ENCODE results near the gene DNAJA3.
"Not testable (repeated sequence)": the region's sequence is repeated elsewhere in the genome, so short reads cannot be mapped to it uniquely, and the experiment has no call there.

Gene DNAJA3

GRCh38 chr16:4387781-4388180, 37.9 kb upstream of the DNAJA3 start:
- no peak for DNase-seq (ENCODE audit: low spot score)

- DNase-seq (ENCODE audit: low spot score), result no peak
Measured at GRCh38 chr16:4388271-4389021, 37.2 kb upstream of the DNAJA3 start.

GRCh38 chr16:4389051-4389955, 36.4 kb upstream of the DNAJA3 start:
- no peak for DNase-seq (ENCODE audit: low spot score)

DNA sequence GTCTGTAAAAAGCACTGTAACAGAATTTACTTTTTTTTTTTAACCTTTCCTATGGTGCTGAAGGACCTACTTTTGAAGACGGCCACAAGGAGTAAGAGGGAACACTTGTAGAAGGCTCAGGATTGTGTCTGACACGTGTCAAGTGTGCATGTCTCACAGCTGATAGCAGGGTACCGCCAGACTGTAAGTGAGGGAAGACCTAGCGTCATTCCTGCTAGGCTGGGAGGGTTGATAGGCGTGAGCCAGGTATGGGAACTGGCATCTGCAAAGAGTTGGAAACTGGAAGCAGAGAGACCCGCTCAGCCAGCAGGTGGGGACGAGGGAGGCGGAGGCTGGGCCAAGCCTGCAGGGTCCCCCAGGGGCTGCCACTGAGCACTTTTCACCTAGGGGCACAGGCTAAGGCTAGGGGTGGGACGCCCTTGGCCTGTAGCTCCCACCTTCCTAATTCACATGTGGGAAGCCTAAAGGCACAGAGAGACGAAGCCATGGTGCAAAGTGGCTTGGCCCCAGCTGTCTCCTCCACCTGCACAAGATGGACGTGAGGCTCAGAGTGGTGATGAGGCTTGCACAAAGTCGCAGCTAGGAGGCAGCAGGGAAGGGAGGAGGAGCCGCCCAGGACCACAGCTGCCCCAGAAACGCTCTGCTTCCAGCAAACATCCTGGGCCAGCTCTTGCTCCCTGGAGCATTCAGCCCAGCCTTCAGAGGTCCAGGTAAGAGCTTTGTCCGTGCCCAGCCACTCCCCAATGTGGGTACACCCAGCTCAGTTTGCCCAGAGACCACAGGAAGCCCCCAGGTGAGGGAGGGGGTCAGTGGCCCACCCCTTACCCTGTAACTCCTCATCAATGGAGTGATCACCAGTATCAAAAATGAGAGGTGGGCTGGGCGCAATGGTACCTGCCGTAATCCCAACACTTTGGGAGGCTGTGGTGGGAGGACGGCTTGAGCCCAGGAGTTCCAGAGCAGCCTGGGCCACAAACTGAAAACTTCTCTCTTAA, 35.1 kb upstream of the DNAJA3 start:
- no peak for DNase-seq (ENCODE audit: low spot score)

GRCh38 chr16:4391631-4392381, 33.9 kb upstream of the DNAJA3 start:
- DNase-seq (ENCODE audit: low spot score), result no peak

- DNase-seq (ENCODE audit: low spot score), result no peak
Measured at GRCh38 chr16:4392382-4393239, 33.1 kb upstream of the DNAJA3 start.

GRCh38 chr16:4393240-4393600, 32.4 kb upstream of the DNAJA3 start:
- no peak for DNase-seq (ENCODE audit: low spot score)

DNA sequence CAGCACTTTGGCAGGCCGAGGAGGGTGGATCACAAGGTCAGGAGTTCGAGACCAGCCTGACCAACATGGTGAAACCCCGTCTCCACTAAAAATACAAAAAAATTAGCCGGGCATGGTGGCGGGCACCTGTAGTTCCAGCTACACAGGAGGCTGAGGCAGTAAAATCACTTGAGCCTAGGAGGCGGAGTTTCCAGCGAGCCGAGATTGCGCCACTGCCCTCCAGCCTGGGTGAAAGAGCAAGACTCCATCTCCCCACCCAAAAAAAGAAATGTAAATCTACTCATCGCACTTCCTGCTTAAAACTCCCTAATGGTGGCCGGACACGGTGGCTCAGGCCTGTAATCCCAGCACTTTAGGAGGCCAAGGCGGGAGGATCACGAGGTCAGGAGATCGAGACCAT, 31.8 kb upstream of the DNAJA3 start:
- DNase-seq (ENCODE audit: low spot score), result not testable (repeated sequence)

DNA sequence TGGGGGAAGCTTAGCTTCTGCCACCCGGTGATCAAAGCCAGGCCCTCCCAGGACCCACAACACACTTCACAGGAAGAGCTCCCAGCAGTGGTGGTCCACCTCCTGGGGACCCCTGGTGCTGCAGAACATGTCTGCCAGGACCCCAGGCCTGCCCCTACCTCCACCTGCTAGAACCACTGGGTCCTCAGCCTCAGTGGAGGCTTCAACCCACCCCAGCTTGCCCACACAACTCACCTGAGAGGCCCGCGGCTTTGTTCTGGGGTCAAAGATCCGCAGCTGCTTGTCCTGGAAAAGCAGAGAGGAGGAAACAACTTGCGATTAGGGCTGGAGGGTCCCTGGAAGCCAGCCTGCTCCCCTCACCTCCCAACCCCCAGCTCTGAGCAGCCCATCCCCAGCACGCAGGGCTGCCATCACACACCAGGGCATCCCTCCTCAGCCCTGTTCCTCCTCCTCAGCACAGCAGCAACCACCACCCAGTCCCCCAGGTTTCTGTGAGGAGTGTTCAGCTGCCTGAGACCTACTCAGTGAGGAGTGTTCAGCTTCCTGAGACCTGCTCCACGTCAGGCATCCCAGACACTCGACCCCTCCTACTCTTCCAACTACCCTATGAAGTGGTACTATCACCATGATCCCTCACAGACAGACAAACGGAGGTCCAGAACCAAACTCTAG, 30.5 kb upstream of the DNAJA3 start:
- DNase-seq (ENCODE audit: low spot score), result no peak

DNA sequence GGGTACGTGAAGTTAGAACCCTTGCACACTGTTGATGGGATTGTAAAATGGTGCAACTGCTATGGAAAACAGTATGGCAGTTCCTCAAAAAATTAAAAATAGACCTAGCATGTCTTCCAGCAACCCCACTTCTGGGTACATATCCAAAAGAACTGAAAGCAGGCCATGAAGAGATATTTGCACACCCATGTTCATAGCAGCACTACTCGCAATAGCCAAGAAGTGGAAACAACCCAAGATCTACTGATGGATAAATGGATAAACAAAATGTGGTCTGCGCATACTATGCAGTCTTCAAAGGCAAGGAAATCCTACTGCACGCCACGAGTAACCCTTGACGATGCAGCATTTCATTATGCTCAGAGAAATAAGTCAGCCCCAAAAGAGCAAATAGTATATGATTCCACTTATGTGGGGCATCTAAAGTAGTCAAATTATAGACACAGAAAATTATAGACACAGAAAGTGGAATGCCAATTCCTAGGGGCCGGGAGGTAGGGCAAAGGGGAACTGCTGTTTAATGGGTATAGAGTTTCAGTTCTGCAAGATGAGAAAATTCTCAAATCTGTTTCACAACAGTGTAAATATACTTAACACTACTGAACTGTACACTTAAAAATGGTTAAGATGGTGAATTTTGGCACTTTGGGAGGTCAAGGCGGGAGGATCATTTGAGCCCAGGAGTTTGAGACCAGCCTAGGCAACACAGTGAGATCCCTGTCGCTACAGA, 26.5 kb upstream of the DNAJA3 start:
- DNase-seq (ENCODE audit: low spot score), result no peak

DNA sequence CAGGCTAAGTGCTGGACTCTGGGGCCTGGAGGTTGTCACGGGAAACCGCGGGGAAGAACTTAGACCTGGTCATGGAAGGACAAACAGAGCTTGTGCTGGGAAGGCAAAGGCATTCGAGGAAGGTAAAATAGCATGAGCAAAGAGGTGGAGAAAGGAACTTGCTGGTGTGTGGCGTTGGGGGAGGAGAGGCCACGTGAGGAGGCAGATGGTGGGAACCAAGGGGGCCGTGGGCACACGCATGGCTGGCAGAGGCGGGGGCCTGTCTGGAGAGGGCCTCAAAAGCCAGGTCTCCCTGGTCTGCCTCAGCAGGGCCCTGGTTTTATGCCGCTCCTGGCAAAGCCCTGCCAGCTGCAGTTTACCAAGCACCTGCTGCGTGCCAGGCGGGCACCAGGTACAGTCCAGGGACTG, 24.6 kb upstream of the DNAJA3 start:
- DNase-seq (ENCODE audit: low spot score), result peak; percentile 51

- DNase-seq (ENCODE audit: low spot score), result no peak
Measured at GRCh38 chr16:4401510-4401909, 24.2 kb upstream of the DNAJA3 start.

DNA sequence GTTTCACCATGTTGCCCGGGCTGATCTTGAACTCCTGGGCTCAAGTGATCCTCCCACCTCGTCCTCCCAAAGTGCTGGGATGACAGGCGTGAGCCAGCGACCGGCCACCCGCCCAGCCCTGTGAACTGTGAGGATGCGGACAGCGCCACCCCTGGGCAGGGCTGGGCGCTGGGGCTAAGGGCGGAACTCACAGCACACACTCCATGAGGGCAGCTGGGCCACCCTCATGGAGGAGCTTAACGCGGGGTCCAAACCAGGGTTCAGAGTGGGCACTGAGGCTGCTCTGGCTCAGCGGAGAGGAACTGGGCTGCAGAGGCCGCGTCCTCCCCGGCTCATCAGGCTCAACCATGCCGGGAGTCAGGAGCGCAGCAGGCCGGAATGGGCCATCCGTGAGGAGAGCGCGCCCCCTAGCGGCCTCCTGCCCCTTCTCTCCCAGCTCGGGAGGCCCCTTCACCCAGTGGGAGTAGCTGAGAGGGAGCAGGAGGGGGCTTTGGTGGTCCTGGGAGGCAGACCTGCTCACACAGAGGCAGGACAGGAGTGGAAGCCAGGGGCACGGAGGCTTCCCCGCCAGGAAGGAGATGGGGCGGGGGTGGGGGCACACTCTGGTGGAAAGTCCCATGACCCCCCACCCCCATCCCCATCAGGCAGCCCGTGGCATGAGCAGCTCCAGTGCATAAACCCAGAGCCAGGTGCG, 23.1 kb upstream of the DNAJA3 start:
- DNase-seq (ENCODE audit: low spot score), result peak; percentile 80

GRCh38 chr16:4403133-4403949, 22.3 kb upstream of the DNAJA3 start:
- no peak for DNase-seq (ENCODE audit: low spot score)

DNA sequence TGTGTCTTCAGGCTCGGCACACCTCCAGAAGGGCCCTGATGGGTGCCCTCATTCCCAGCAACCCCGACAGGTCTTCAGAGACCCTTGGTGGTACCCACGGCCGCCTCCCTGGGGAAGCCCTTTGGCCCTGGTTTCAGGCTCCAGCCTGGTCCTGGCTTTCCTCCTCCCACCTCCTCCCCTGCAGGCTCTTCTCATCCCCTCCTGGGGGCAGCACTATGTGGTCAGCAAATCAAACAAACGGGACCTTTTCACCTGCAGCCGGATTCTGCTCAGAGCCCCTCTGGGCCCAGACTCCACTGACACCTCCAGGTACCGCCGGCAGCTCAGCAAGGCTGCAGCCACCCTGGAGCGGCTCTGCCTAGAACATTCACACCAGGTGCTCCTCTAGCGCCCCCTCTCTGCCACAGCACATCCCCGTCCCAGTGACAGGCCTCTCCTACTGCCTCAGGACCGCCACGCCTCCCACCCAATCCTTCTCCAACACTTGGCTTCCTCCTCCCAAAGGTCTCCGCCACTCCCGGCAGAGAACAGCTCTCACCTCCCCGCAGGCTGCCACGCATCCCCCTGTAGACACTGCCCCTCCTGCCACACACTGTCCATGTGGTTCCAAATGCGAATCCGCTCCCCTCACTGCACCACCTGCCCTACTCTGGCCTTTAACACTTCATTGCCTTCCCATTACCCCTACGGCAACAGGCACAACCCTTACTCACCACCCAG, 21.3 kb upstream of the DNAJA3 start:
- DNase-seq (ENCODE audit: low spot score), result peak; percentile 66

DNA sequence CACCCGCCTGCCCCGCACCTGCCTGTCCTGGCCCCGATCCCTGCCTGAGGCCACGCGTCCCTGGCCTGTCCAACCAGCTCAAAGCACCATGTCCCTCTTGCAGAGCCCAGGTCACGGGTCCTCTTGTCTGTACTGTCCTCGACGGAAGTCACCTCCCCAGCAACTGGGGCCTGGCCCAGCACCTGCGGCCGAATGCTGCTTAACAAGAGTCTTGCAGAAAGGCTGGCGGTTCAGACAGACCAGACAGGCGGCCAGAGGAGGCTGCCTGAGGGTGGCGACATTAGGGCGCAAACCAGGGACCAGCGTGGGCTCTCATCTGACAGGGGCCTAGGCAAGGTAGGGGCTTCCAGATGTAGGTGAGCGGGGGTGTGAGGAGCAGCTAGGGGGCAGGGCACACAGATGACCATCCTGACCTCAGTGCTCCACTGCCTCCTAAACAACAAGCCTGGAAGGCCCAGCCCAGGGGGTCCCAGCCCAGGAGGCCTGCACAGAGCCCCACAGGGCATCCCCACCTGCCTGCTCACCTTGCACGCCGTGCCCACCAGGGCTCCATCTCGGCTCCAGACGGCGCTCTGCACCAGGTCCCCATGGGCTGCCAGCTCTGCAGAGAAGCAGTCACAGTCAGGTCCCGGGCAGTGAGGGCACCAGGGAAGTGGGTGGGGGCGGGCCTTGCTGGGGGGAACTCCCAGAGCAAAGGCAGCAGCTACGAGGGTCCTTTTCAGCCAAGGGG, 20.5 kb upstream of the DNAJA3 start:
- no peak for DNase-seq (ENCODE audit: low spot score)
